C4-2B (cell line): Measurements from ENCODE around the gene PHPT1.

Experiments used
- CTCF ChIP-seq: fragments of 450-650 bp; conservative IDR thresholded peaks from 2 replicates; pipeline ENCODE4 v1.5.1; 2017; ENCODE audit warnings: mild to moderate bottlenecking
- ZFX ChIP-seq: fragments of 450-650 bp; IDR thresholded peaks from 2 replicates; pipeline ENCODE4 v1.6.1; 2017

- no peak for TF ChIP-seq CTCF
- TF ChIP-seq ZFX: 0 out of 2 replicates have a peak, but pooled peaks have one; percentile 26
Observed at GRCh38 chr9:136840140-136840876, 8.9 kb upstream of the PHPT1 start.
